HG03060 (cell line): ENCODE measurements around the gene HIGD2A.

ENCODE experiments used
- ATAC-seq: cut with Tn5 transposase; IDR thresholded peaks from one replicate; pipeline ENCODE4 v1.9.1; 2021; ENCODE audit warnings: low read depth, moderate number of reproducible peaks; ENCODE audit not compliant: unreplicated experiment

HIGD2A gene

DNA sequence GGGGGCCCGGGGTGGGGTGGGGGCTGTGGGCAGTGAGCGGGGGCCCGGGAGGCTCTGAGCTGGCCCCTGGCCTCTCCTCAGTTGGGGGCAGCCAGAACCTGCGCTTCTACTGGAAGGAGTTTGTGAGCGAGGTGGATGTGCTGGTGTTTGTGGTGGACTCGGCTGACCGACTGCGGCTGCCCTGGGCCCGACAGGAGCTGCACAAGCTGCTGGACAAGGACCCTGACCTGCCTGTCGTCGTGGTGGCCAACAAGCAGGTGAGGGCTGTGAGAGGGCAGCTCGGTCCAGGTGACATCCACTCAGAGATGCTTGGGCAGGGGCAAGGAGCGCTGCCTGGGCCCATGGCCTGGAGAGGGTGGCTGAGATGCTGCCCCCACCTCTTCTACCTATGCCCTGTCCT is 19.8 kb upstream of the HIGD2A start:
- ATAC-seq = no peak

DNA sequence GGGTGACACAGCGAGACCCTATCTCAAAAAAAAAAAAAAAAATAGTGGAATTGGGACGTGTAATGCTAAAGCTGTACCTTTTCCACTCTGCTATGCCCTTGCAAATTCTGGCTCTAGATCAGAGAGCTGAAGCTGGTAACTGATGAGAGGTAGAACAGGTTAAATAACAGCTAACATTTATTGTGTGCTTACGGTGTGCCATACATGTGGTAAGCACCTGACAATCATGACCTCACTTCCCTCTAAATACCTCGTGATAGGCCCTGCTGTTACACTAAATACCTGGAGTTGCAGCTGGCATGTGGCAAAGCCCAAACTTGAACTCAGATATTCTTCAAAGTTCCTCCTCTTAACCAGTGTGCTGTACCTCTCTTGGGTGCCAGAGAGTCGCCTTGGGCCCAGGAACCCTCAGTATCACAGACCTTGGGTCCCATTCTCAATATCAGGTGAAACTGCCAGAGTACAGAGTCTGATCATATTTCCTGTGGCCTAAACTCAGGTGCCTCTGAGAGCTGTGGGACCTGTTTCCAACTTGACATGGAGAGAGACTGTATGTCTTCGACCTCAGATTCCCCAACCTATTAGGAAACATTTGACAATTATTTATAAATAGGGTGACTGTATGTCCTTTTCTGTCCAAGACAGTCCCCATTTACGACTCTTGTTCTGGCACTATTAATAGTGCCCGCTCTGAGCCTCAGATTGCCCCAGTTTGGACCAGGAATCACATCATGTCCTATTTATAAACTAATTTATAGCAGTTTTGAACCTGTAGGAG is 18.4 kb upstream of the HIGD2A start:
- ATAC-seq = no peak

DNA sequence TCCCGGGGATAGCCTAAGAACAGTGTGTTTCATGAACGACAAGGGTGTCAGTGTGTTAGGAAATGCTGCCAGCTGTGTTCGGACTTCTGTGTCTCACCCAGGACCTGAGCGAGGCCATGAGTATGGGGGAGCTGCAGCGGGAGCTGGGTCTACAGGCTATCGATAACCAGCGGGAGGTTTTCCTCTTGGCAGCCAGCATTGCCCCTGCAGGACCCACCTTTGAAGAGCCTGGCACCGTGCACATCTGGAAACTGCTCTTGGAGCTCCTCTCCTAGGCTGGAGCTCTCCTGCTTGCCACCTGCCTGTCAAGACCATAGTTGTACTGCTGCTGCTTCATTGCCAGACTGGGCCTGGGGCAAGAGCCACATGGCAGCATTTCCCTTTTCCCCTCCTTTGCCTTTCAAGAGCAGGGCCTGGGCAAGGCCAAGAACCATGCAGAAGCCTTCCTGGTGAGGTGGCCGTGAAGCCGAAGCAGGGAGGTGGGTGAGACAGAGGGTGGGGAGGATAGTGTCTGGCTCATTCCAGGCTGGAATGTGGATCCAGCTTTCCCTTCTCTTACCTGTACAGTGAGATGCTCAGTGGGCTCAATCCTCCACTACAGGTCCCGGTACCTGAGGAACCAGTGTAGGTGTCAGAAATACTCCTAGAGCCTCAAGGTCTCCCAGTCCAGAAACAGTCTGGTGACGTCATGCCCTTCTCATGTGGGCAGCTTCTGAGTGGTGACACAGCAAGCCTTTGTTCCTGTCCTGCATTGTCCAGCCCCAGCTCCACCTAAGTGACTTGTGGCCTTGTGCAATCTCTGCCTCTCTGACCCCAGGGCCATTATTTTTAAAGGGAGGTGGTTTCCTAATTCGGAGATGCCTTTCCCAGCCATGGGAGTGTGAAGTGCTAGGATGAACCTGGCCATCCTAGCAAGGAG is 16.7 kb upstream of the HIGD2A start:
- no peak for ATAC-seq

DNA sequence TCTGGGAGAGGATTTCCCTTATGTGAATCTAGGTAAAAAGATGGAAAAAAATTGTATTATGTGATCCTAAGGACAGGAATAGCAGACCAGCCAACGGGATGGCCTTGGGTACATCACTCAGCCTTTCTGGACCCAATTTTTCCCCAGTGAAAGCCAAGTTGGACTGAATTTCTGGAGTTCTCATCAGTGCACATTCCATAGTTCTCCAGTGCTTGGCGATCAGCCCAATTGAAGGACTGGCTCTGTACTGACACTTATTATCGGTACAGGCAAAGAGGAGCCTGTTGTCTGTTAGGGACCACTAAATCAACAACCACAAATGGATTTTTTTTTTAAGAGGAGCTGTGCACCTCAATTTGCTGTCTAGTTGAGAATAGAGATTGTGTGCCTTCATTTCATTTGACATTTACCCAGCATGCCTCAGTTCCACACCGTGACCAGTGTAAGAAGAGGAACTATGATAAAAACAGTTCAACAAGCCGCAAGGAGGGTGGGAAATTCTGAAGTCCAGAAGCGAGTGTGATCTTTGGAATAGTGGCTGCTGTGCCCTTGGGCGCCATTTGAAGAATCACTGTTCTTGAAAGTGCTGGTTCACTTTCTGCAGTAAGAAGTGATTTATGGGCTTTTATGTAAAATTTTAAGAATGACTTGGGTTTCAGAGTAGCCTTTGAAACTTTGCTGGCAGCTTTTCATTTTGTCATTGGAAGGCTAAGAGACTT is 15.3 kb upstream of the HIGD2A start:
- ATAC-seq = no peak

DNA sequence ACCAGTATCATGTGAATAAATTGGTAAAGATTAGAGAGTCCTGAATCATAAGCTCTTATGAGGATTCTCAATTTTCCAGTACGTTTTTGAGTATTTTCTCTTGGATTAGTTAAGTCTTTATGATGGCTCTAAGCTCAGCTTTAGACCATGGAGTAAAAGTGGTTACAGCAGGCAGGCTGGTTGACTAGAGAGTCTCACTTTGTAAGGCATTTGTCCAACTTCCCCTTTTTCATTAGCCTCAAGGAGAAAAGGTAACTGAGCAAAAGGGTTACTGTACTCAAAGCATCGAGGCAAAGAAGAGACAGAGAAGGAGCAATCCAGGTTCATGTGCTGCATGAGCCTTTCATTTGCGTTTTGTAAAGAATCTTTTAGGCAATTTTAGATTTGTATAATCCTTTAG is 8.7 kb upstream of the HIGD2A start:
- no peak for ATAC-seq

- ATAC-seq = no peak
Observed at GRCh38 chr5:176381423-176381822, 7.1 kb upstream of the HIGD2A start.

DNA sequence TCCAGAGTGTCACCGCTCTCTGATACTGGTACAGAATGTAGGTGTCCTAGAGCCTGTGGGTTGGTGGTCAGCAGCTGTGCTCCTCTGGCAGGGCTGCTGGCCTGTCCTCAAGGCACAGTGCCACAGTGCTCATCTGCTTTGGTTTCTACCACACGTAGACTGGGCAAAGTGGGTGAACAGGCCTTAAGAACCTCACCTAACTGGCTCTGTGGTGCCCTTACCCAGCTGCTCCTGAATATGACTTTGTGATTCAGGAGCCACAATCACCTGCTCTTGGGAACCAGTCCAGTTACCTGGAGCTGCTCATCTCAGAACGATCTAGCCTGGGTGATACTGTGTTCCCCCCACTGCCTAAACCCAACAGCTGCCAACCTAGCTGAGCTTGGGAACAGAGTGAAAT is 6.6 kb upstream of the HIGD2A start:
- ATAC-seq = no peak

DNA sequence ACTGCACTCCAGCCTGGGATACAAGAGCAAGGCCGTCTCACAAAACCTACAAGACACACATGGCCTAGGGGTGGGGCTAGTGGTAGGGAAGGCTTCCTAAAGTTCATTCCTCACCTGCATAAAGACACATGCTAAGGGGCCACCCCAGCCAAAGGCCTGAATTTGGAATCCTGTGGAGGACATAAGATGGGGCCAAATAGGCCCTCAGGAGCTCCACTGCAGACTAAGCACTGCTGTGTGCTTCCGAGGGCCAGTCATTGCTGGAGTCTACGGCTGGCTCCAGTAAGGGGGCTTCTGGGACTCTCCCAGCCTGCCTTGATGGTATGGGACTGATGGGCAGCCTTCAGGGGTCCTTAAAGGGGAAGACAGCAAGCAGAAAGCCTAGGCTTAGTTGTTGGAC is 5.8 kb upstream of the HIGD2A start:
- ATAC-seq = no peak

DNA sequence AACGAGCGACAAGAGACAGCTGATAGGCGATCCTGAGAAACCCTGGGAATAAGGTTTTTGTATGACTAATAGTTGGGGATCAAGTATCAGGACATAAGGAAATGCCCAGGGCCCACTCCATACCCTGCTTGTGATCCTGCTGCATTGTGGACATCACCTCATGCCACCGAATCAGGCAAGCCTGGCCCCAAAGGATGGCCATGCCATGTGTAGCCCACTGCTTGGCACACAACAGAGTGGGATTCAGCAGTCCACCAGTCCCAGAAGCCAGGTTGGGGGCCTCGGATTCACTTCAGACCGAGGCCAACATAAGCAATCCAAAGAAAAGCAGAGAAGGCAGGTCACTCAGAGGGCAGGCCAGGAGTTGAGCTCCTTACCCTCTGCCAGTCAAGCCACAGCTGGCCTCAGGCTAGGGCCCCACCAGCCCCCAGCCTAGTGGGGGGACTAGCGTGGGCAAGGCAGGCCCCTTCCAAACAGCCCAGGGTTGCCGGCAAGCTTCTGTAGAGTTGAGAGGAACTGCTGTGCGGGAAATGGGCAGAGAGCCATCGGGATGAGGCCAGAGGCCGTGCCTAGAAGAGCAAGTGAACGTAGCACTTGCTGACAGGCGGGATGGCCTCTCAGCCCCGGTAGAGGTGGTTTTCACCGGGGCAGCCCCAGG is 5.2 kb upstream of the HIGD2A start:
- ATAC-seq = no peak

DNA sequence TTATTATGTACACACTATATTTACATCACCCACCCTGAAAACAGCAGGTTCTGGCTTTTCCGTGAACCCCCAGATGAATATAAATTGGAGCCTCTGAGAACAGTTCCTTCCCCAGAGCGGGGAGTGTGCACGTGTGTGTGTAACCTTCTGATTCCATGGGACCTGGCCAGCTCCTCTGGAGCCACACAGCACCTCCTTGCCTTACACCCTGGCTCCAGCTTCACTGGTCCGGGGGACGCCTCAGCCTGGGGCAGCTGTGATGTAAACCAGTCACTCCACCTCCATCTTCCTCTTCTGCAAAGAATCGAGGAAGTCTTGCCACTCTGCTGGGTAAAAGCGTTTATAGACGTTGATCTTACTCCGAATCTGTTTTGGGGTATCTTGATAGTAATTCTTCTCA is 4.6 kb upstream of the HIGD2A start:
- no peak for ATAC-seq

DNA sequence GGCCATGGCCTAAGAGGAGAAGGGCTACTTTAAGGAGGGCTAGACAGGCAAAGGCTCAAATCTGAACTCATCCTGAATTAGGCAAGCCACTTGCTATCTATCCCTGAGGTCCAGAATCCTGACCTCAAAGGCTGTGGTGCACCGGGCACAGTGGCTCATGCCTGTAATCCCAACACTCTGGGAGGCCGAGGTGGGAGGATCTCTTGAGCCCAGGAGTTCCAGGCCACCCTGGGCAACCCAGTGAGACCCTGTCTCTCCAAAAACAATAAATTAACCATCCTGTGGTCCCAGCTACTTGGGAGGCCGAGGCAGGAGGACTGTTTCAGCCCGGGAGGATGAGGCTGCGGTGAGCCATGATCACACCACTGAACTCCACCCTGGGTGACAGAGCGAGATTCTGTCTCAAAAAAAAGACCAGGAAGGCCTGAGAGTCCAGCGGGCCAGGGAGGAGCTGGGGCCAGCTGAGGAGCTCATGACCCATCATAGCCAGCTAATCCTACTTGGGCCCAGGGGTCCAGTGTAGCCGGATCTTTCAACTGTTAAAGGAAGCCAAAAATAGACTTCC is 4.1 kb upstream of the HIGD2A start:
- no peak for ATAC-seq

- no peak for ATAC-seq
Observed at GRCh38 chr5:176384991-176385390, 3.6 kb upstream of the HIGD2A start.

DNA sequence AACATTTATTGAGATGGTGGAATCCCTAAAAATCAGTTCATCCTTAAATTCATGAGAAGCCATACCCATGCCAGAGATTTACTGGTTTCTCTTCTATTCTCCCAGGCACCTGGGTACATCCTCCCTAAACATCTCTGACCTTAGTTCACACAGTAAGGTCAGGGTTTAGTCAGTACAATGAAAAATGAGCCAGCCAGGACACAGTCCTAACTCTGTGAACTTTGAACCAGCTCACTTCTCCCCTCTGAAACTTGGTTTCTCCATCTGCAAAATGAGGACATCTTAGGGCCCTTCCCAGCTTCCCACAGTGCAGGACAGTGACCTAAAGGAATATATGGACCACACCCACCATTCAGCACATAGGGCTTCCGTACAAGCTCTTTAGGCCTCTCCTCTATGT is 2.1 kb upstream of the HIGD2A start:
- ATAC-seq = no peak

DNA sequence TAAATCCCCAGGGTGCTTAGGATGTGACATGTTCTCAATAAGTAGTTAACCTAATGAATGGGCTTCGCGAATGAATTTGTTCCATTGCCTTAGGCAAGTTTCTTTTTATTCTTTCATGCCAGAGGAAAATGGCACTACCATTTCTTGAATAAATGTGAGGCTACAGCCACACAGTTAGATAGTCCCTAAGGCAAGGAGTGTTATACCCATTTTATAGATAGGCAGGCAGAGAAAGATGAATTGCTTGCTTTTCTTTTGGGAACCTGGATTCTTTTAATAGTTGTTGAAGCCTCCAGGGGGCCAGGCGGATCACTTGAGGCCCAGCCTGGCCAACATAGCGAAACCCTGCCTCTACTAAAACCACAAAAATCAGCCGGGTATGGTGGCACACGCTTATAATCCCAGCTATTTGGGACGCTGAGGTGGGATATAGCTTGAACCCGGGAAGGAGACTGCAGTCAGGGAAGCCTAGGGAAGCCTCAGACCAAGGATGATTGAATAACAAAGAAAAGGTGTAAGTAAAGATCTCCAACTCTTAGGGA is 1.1 kb upstream of the HIGD2A start:
- no peak for ATAC-seq

DNA sequence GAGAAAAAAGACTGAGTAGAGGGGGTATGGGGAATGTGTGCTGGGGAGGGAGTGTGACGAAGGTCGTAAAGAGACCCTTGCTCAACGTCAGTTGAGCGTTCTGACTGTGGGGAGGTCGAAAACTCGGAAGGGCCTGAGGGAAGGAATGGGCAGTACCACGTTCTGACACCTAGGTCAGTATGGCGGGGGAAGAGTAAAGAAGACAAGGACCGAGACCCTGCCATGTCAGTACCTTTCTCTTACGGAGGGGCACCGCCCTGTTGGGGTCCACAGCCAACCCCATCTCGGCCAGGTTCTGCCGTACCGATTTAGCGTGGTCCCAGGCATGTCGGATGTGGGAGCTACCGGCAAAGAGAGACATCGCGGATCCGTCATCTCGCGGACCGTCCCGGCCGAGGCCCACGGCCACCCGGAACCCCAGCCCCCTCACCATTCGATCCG is 528 bp upstream of the HIGD2A start:
- ATAC-seq = no peak

DNA sequence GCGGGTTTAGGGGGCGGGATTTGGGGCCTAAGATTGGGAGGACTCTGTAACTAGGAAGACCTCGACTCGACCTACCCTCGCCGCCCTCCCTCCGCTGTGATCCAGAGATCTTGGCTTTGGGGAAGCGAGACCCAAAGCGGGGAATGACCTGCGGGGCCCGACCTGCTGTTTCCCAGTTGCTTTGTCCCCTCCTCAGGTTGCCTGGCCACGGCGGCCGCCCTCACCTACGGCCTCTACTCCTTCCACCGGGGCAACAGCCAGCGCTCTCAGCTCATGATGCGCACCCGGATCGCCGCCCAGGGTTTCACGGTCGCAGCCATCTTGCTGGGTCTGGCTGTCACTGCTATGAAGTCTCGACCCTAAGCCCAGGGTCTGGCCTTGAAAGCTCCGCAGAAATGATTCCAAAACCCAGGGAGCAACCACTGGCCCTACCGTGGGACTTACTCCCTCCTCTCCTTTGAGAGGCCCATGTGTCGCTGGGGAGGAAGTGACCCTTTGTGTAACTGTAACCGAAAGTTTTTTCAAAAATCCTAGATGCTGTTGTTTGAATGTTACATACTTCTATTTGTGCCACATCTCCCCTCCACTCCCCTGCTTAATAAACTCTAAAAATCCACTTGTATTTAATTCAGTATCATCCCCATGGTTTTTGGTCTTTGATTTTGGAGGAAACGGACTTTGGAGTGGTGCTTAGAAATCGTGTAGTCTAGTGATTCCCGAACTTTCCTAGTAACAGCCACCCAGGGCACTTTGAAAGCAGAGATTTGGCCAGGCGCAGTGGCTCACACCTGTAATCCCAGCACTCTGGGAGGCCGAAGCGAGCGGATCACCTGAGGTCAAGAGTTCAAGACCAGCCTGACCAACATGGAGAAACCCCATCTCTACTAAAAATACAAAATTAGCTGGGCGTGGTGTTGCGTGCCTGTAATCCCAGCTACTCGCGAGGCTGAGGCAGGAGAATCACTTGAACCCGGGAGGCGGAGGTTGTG is 878 bp downstream of the HIGD2A start:
- peak; percentile 20 for ATAC-seq

DNA sequence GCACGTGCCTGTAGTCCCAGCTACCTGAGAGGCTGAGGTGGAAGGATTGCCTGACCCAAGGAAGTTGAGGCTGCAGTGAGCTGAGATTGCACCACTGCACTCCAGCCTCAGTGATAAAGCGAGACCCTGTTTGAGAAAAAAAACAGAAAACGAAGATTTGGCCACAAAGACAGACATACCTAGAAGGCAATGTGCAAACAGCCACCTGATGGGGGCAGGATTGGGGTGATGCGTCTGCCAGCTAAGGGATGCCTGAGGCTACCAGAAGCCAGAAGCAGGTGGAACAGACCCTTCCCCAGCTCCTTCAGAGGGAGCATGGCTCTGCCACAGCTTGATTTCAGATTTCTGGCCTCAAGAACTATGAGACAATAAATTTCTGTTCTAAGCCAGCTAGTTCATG is 2.9 kb downstream of the HIGD2A start:
- ATAC-seq = no peak

DNA sequence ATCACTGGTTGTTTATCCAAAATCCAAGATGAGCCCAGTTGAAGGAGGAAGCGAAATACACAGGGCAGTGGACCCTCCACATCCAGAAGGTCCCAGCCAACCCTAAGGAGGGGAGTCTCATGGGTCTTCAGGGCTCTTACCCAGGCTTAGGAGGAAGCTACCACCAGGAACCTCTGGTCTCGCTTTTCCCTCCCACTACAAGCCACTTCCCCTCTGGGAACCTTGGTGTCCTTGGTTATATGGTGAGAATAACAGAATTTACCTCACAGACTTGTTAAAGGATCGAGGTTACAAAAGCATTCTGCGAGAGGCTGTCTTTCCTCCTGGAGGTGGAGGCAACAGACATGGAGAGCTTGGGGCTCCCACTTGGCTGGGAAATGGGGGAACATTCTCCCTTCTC is 3.4 kb downstream of the HIGD2A start:
- ATAC-seq = no peak

DNA sequence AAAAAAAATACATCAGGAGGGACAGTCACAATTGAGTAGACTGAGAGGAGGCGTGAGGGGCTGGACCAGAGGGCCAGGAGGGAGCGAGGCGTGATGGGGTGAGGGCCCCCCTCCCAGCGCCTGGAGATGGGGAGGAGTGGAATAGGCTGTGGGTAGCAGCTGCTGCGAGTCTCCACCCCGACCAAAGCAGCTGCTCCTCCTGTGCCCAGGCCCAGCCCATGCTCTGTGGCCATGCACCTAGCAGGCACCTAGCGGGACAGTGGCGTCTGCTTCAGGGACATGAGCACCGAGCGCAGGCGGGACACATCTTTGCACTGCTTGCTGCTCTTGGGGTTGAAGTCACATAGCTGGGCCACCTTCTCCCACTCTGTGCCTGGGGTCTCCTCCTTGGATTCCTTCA is 4.0 kb downstream of the HIGD2A start:
- ATAC-seq = no peak
